ENCODE results near the gene ZNG1F.
"Not testable (repeated sequence)": the region's sequence is repeated elsewhere in the genome, so short reads cannot be mapped to it uniquely, and the experiment has no call there.

ZNG1F gene

DNA sequence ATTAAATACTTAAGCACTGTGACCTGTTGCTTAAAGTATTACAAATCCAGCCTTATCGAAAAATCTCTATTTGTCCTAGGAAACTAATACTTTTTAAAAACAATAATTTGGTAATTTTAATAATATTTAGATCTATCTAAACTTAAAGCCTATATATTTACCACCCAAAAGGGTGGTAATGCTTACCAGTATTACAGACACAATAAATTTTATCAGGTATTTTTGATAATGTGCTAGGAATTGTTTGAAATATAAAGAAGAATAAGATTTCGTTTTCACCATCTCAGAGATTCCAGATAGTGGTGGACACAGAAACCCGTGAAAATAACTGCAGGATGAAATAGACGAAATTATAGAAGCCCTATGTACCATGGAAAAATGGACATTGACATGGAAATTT lies 68.4 kb downstream of the ZNG1F start:
- not testable (repeated sequence) for DNase-seq

DNA sequence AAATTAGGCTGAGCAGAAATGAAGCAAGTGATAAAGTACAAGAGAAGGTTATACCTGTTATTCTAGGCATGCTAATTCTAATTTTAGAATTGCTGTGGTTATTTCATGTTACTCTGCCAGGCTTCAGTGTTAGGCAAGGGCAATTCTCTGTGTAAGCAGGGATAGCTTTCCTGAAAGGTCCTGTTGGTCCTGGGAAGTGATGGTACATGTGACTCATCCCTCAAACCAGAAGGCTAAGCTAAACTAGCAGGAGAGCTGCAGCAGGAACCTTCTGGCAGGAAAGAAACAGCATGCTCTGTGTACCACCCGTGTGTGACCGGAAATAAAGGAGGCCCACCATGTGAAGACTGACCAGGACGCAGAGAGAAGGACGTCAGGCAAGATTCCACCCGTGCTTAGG lies 69.4 kb downstream of the ZNG1F start:
- DNase-seq: not testable (repeated sequence)

DNA sequence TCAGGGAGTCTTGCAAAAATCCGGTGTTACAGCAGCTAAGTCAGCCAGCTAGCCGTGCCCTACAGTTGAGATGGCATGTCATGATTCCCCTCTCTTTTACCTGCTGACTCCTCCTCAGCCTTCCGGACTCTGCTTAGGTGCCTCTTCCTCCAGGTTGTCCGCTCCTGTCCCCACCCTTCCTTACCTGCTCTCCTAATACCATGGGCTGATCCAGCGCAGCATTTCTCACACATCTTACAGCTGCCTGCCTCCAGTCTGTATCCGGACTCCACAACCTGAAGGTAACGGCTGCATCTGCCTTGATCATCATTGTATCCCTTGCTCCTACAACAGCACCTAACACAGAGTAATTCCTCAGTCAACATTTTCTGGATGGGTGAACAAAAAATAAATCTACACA lies 69.8 kb downstream of the ZNG1F start:
- not testable (repeated sequence) for DNase-seq

DNA sequence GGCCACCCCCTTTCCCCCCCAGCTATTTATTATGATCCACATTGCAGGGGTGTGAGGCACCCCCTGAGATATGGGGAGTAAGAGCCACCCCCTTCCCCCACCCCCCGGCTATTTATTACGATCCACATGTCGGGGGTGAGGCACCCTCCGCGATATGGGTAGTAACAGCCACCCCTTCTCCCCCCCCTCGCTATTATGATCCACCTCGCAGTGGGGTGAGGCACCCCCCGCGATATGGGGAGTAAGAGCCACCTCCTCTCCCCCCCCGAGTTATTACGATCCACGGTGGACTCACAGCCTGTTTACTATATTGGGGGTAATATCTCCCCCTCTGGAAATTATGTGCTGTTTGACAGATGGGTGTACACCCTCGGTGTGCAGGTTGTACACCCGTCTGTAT lies 75.8 kb downstream of the ZNG1F start:
- DNase-seq: not testable (repeated sequence)

DNA sequence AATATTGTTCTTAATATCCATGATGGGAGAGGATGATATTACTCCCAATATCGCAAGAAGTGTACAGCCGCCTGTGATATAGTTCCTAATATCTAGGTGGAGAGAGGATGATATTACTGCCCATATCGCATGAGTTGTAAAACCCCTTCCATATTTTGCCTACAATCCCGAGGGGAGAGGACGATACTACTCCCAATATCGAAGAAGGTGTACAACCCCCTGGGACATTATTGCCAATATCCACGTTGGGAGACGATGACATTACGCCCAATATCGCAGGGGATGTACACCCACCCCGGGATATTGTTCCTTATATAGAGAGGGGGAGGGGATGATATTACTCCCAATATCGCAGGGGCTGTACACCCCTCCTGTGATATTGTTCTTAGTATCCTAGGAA lies 77.7 kb downstream of the ZNG1F start:
- not testable (repeated sequence) for DNase-seq

DNA sequence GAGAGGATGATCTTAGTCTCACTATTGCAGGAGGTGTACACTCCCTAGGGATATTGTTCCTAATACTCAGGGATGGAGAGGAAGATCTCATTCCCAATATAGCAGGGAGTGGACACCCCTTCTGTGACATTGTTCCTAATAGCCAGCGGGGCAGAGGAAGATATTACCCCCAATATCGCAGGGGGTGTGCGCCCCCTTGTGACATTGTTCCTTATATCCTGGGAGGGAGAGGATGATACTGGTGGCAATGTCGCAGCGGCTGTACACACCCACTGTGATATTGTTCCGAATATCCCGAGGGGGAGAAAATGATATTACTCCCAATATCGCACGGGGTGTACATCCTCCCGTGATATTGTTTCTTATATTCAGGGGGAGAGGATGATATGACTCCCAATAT lies 78.2 kb downstream of the ZNG1F start:
- not testable (repeated sequence) for DNase-seq

DNA sequence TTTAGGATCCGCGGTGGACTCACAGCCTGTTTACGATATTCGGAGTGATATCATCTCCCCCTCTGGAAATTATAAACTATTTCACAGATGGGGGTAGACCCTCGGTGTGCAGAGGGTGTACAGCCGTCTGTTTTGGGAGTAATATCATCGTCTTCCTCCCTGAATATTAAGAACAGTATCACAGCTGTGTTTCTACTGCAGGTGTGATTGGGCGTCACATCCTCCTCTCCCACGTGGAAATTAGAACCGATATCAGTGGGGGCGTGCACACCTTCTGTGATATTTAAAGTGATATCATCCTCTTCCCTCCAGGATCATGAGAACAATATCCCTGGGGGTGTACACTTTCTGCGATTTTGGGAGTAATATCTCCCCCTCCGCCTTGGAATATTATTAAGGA lies 79.9 kb downstream of the ZNG1F start:
- not testable (repeated sequence) for DNase-seq

DNA sequence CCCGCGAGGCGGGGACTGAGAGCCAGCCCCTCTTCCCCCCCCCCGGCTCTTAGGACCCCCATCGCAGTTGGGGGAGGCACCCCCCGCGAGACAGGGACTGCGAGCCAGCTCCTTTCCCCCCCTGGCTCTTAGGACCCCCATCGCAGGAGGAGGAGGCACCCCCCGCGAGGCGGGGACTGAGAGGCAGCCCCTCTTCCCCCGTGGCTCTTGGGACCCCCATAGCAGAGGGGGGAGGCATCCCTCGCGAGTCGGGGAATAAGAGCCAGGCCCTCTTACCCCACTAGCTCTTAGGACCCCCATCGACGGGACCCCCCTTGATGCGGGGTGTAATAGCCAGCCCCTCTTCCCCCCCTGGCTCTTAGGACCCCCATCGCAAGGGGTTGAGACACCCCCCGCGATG lies 80.3 kb downstream of the ZNG1F start:
- not testable (repeated sequence) for DNase-seq

DNA sequence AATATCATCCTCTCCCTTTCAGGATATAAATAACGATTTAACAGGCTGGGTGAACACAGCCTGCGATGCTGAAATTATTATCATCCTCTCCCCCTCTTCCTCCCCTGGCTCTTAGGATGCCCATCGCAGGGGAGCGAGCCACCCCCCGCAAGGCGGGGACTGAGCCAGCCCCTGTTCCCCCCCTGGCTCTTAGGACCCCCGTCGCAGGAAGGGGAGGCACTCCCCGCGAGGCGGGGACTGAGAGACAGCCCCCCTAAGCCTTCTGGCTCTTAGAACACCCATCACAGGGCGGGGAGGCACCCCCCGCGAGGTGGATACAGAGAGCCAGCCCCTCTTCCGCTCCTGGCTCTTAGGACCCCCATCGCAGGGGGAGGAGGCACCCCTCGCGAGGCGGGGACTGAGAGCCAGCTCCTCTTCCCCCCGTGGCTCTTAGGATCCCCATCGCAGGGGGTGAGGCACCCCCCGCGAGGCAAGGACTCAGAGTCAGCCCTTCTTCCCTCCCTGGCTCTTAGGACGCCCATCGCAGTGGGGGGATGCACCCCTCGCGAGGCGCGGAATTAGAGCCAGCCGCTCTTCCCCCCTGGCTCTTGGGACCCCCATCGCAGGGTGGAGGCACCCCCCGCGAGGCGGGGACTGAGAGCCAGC lies 82.5 kb downstream of the ZNG1F start:
- DNase-seq: not testable (repeated sequence)

DNA sequence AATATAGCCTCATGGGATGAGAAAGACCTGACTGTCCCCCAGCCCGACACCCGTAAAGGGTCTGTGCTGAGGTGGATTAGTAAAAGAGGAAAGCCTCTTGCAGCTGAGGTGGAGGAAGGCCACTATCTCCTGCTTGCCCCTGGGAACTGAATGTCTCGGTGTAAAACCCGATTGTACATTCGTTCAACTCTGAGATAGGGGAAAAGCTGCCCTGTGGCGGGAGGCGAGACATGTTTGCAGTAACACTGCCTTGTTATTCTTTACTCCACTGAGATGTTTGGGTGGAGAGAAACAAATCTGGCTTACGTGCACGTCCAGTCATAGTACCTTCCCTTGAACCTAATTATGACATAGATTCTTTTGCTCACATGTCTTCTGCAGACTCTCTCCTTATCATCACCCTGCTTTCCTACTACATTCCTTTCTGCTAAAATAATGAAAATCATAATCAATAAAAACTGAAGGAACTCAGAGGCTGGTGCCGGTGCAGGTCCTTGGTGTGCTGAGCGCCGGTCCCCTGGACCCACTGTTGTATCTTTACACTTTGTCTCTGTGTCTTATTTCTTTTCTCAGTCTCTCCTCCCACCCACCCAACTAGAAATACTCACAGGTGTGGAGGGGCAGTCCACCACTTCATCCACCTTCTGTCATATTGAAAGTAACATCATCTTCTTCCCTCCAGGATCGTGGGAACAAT lies 83.4 kb downstream of the ZNG1F start:
- not testable (repeated sequence) for DNase-seq

DNA sequence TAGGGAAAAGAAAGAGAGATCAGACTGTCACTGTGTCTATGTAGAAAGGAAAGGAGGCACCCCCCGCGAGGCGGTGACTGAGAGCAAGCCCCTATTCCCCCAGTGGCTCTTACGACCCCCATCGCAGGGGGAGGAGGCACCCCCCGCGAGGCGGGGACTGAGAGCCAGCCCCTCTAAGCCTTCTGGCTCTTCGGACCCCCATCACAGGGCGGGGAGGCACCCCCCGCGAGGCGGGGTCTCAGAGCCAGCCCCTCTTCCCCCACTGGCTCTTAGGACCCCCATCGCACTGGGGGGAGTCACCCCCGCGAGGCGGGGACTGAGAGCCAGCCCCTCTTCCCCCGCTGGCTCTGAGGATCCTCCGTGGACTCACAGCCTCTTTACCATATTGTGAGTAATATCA lies 84.6 kb downstream of the ZNG1F start:
- DNase-seq: not testable (repeated sequence)

DNA sequence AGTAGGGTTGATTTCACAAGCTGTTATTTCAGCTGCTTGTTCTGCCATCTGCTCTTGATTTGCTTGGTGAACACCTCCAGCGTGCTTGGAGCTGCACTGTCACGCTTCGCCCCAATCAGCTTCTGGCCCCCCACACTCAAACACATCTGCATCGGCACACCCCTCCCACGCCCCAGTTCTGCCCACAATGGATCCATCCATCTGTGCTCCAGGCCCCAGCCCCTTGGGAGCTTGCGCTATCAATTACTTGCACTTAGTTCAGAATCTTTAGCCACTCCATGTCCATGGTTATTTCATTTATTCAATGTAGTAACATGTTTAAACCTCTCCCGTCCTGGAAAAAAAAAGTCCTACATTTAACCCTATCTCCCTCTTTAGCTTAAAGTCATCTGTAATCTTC lies 88.6 kb downstream of the ZNG1F start:
- not testable (repeated sequence) for DNase-seq

DNA sequence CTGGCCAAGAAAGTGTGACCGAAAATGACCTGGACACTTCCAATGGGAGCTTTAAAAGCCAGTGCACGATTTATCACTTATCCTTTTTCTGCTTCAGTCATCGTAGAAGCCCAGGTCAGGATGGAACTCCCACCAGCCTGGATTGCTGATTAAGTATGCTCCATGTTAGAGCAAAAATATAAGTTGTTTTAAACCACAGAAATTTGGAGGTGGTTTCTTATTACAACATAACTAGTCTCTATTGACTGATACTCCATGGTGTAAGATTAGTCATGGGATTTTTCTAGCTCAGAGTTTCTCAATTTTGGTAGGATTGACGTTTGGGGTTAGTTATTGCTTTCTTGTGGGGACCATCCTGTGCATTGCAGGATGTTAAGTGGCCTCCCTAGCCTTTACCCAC lies 90.4 kb downstream of the ZNG1F start:
- DNase-seq: not testable (repeated sequence)

DNA sequence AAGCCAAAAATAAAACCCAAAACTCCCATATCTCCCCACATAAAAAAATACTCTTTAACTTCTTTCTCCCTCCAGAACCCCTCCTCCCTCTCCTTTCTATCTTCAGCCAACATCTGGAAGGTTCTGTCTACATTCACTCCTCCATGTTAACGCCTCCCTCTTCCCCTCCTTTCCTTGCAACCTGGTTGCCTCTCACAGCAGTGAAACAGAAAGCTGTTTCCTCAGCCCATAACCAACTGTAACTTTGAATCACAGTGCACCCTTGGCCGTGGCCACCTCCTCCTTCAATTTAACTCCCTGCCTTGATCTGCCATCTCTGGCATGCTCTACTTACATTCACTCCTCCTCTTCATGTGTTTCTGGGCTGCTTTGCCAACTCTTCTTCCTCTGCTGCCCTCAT lies 94.1 kb downstream of the ZNG1F start:
- DNase-seq: not testable (repeated sequence)

DNA sequence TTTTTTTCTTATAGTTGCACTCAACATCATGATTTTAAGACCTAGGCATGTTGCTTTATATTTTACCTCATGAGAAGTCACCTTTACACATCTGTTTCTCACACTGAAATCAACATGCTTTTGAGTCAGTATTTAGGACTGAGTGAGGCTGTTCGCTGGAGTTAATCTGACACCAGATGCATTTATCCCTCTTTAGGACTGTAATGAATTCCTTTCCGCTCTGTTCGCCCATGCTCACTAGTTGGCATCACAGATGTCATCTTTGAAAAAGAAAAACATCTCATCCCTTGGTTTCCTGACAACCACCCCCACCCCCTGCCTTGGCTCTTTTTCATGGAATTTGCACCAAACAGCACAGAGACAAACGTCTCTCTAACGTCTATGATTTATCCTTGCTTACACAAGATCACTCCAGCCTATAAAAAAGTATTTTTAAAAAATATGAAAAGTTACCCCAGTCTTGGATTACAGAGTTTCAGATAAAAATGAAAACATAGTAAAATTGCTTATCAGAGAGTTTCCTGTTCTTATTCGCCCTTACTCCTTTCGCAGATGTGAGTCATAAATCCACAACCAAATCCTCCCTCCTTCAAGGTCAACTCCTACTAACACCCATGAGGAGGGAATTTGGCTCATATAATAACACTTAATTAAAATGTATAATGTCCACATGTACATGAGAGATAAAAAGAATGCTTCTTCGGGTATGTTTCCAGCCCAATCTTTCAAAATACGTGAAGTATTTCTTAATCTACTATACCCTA lies 94.9 kb downstream of the ZNG1F start:
- DNase-seq: not testable (repeated sequence)

DNA sequence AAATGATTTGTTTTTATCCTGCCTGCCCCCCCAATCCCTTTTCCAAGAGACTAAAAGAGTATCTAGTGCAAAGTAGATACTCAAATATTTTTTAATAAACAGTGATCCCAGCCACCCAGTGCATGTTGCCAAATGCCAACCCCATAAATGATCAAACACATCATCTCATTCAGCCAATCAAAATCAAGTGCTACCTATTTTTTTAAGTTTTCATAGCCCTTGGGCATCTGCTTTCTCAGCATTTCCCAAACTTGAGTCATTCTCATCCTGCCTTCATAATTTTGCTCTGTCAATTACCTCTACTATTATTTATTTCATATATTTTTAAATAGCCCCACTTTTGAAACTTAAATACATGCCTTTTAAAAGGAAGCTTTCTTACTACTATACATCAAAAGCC lies 98.2 kb downstream of the ZNG1F start:
- not testable (repeated sequence) for DNase-seq

DNA sequence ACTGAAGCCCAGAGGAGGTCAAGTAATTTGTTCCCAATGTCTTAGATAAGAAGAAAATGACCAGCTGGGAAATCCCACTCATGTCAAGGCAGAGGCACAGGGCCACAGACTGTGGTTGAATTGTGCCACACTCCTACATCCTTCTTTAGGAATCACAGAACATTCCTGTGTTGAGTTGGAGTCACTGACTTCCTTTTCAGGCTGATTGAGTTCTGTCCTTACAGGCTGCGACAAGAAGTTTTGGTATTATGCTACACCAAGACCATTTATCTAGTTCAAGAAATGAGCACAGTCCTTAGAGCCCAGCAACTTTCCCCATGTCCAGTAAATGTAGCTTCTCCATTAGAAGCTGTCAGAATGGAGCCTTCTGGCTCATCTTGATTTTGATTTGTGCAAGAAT lies 98.7 kb downstream of the ZNG1F start:
- not testable (repeated sequence) for DNase-seq

DNA sequence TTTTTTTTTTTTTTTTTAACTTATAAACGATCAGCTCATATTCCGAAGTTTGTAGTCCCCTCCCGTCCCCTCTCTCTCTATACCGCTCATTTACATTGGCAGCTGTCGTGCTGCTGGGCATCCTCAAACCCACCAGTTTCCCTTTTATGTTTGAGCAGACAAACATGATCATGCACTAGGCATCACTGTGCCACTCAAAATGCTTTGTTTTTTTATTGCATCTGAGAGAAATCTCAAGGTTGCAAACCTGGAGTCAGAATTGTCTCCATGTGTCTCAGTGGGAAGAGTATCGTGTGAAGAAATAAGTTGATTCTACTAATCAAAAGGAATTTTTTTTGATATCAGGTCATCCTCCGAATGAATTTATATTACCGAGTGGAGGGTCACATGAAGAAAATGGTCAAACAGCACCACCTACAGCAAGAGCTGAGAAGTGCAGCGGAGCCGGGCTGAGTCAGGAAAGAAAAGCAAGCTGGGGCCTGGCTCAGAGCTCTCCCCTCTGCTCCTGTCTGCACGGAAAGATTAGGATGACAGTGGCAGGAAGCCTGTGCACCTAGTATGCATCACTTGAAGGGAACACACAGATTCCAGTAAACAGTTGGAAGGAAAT lies 100.6 kb downstream of the ZNG1F start:
- DNase-seq: not testable (repeated sequence)

DNA sequence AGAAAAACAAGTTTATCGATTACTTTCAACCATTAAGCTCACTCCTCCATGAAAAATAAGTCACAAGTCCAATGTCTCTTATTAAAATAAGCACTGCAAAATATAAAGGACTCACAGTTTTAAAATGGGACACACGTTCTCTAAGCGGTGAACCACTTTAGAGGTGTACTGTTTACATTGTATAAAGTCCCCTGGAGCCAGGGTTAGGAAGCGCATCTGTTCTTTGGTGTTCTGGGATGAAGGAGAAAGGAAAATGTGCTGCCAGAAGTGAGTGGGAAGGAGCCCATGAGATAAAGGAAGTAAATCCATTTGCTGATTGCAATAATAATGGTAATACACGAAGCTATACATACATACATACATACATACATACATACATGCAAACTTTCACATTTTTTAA lies 101.2 kb downstream of the ZNG1F start:
- DNase-seq: not testable (repeated sequence)

DNA sequence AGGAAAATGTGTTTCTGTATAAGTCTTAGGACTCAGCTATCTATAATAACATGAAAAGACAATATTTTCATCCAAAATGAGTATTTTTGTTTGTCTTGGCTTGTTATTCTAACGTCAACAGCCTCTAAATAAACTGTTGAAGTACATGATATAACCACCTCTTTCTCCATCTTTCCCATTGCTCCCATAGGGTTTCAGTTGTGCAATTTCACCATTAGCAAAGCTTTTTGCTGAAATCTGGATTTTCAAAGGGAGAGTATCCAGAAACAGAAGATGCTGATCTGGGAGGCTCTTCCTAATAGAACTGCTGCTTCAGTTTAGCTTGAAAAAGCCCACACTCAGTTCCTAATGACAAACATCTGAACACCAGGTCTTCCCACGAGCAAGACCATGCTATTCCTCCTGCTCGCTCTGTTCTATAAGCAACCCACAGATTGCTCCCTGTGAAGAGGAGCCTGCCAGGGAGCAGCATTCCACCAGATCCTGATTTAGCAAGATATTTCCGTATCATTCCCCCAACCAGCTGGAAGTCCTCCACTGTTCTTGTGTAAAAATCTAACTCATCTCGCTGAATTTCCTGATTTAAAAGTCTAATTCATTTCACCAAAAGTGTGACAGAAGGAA lies 101.8 kb downstream of the ZNG1F start:
- not testable (repeated sequence) for DNase-seq

DNA sequence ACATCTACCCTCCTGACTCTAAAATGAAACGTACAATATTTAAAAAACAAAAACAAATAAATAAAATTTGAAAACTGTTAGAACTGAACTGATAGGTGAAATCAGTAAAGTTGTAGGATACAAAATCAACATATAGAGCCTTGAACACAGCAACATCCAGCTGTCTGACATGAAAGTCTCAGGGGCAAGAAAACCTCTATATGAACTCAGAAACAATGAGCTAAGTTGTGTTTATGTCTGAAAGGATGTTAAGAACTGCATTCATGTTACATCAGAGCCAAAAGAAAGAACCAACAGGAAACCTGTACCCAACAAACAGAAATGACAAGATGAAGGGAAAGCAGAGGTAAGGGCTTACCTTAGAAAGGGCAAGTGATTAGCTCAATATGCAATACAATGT lies 102.4 kb downstream of the ZNG1F start:
- DNase-seq: not testable (repeated sequence)

DNA sequence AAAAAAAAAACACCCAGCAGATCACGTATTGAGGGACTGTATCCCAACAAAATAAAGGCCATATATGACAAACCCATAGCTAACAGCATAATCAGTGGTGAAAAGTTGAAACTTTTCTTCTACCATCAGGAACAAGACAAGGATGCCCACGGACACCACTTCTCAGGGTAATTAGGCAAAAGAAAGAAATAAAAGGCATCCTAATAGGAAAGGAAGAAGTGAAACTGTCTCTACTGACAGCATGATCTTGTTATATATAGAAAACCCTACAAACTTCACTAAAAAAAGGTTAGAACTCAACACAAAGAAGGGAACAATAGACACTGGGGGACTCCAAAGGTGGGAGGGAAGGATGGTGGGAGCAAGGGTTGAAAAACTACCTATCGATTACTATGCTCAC lies 102.9 kb downstream of the ZNG1F start:
- DNase-seq: not testable (repeated sequence)

DNA sequence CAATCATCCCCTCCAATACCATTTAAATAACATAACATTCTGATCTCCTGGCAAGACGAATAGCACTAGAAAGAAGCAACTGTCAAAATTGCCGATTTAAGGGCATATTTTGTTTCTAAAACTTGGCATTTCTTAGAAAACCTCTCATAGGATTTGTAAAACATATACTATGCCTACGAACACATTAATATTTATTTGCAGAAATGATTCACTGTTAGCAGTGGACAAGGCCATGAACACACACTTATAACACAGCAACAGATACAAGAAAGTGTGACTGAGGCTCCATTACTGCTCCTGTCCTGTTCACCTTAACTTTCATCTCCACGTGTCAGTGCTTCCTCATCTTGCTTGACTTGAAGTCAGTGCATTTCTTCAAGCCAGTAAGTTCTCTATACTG lies 106.8 kb downstream of the ZNG1F start:
- not testable (repeated sequence) for DNase-seq

All from NK-92 treated with Interleukin-12 subunit alpha and Interleukin-12 subunit beta, amount 100 ng/mL, for 24 hours (cell line).